GM12878 (cell line): ENCODE measurements around the gene RAB30. TPM values are rescaled to one million over a fixed set of nuclear protein-coding genes. Genes with fewer than 3 reads are reported as not detected.

Source experiments
- ATAC-seq: fragments of 200-7000 bp; cut with Tn5 transposase; 3 replicates; pipeline ENCODE4 v1.9.1; 2020; ENCODE audit warnings: mild to moderate bottlenecking, moderate library complexity
- BruUV-seq: library from RNA; stranded (reverse); fragments of 400-500 nt; replicated peaks from 2 replicates; lab custom pipeline; 2021; lab: Mats Ljungman, UMichigan
- CTCF ChIA-PET: fragments of 300-600 bp; sonication (Branson Sonifier 250); formaldehyde crosslinking; extraction: SDS; loops from one replicate; lab custom pipeline; 2021; ENCODE audit warnings: inconsistent platforms; lab: Yijun Ruan, JAX
- POLR2A ChIA-PET: fragments of 350-600 bp; formaldehyde crosslinking; extraction: SDS; loops from one replicate; lab custom pipeline; 2021; ENCODE audit warnings: inconsistent platforms; lab: Charles Lee
- RAD21 ChIA-PET: fragments of 300-600 bp; sonication (Branson Sonifier 250); formaldehyde crosslinking; loops from one replicate; lab custom pipeline; 2023; ENCODE audit warnings: antibody characterized with exemption; ENCODE audit not compliant: unreplicated experiment; lab: Charles Lee
- SMC1A ChIA-PET: fragments of 300-600 bp; sonication (Branson Sonifier 250); formaldehyde crosslinking; loops from one replicate; lab custom pipeline; 2023; ENCODE audit not compliant: unreplicated experiment, uncharacterized antibody; lab: Charles Lee
- DNase-seq: peaks from one replicate; pipeline ENCODE4 v3.0.0-alpha.2; 2011; ENCODE audit warnings: low read depth, low spot score
- FAIRE-seq: peaks from 3 replicates; lab custom pipeline; 2011; peaks lifted over from hg19 to GRCh38; lab: Jason Lieb, UNC
- H2AFZ ChIP-seq: 2 replicates; pipeline ENCODE4 v1.6.0; 2011; ENCODE audit warnings: low read depth, low read length, control low read depth; ENCODE audit not compliant: control insufficient read depth
- H3K27ac ChIP-seq: 2 replicates; pipeline ENCODE4 v1.5.1; 2011; ENCODE audit warnings: control low read depth; ENCODE audit not compliant: control insufficient read depth, insufficient read depth
- H3K27me3 ChIP-seq, 2 experiments: replicated peaks in 1 of 2; 2 replicates each; pipeline versions ENCODE4 v1.6.0 to v1.6.1; 2011; ENCODE audit warnings: low read length in 1 of 2; ENCODE audit not compliant: control insufficient read depth in 2 of 2, insufficient read depth in 2 of 2
- H3K36me3 ChIP-seq, 2 experiments: 2 replicates each; pipeline ENCODE4 v1.5.1; 2011; ENCODE audit warnings: low read length in 1 of 2; ENCODE audit not compliant: control insufficient read depth in 2 of 2, insufficient read depth in 2 of 2
- H3K4me1 ChIP-seq: 2 replicates; pipeline ENCODE4 v1.6.1; 2011; ENCODE audit warnings: mild to moderate bottlenecking, low read length, moderate library complexity, mixed read lengths; ENCODE audit not compliant: control insufficient read depth, insufficient read depth
- H3K4me2 ChIP-seq: 2 replicates; pipeline ENCODE4 v1.6.0; 2011; ENCODE audit warnings: control low read depth; ENCODE audit not compliant: control insufficient read depth, insufficient read depth
- H3K4me3 ChIP-seq: fragments of 200-600 bp; sonication (generic); 2 replicates; pipeline ENCODE4 v1.5.1; 2016
- H3K79me2 ChIP-seq: 2 replicates; pipeline ENCODE4 v1.6.0; 2011; ENCODE audit warnings: low read length; ENCODE audit not compliant: control insufficient read depth, insufficient read depth
- H3K9ac ChIP-seq: 2 replicates; pipeline ENCODE4 v1.8.0; 2011; ENCODE audit warnings: low read length, control low read depth, mixed read lengths; ENCODE audit not compliant: control insufficient read depth, insufficient read depth
- H3K9me3 ChIP-seq: replicated peaks from 3 replicates; pipeline ENCODE4 v1.5.1; 2011; ENCODE audit warnings: mild to moderate bottlenecking, low read length; ENCODE audit not compliant: control insufficient read depth, insufficient read depth
- H4K20me1 ChIP-seq: 2 replicates; pipeline ENCODE4 v1.6.0; 2011; ENCODE audit not compliant: control insufficient read depth, insufficient read depth
- BHLHE40 ChIP-seq, 2 experiments: fragments of 450-650 bp in 1 of 2; IDR thresholded peaks; 2 replicates each; pipeline ENCODE4 v1.6.1; 2011 to 2017; ENCODE audit warnings: low read depth in 2 of 2, borderline replicate concordance in 1 of 2, improper control_type of control experiment in 1 of 2, low read length in 1 of 2, mild to moderate bottlenecking in 1 of 2
- BRCA1 ChIP-seq: IDR thresholded peaks from 2 replicates; pipeline ENCODE4 v1.6.1; 2011; ENCODE audit warnings: low read depth, low read length, improper control_type of control experiment
- CBX5 ChIP-seq: sonication (generic); IDR thresholded peaks from 2 replicates; pipeline ENCODE4 v1.6.1; 2016; ENCODE audit warnings: low read depth, moderate library complexity, mild to moderate bottlenecking, inconsistent platforms
- CREB1 ChIP-seq: IDR thresholded peaks from 2 replicates; pipeline ENCODE4 v1.6.1; 2012; ENCODE audit warnings: low read depth, mild to moderate bottlenecking, inconsistent platforms
- EZH2 ChIP-seq: IDR thresholded peaks from 2 replicates; pipeline ENCODE4 v1.6.1; 2012; ENCODE audit warnings: low read depth, mild to moderate bottlenecking, control low read depth, inconsistent platforms, low read length, borderline replicate concordance; ENCODE audit not compliant: control insufficient read depth
- NBN ChIP-seq: fragments of 450-650 bp; IDR thresholded peaks from 2 replicates; pipeline ENCODE4 v1.6.1; 2016
- RB1 ChIP-seq: fragments of 450-650 bp; formaldehyde crosslinking; IDR thresholded peaks from 2 replicates; pipeline ENCODE4 v1.6.1; 2017; ENCODE audit warnings: mild to moderate bottlenecking, borderline replicate concordance
- ZNF622 ChIP-seq: fragments of 450-650 bp; IDR thresholded peaks from 2 replicates; pipeline ENCODE4 v1.6.1; 2017; ENCODE audit warnings: mild to moderate bottlenecking, inconsistent platforms
- ZSCAN29 ChIP-seq: fragments of 450-650 bp; IDR thresholded peaks from 2 replicates; pipeline ENCODE4 v1.6.1; 2017; ENCODE audit warnings: mild to moderate bottlenecking, moderate library complexity
- ZZZ3 ChIP-seq: IDR thresholded peaks from 2 replicates; pipeline ENCODE4 v1.6.1; 2011; ENCODE audit warnings: low read depth; ENCODE audit not compliant: control insufficient read depth, insufficient read length
- WGBS: methylation state at CpG from one replicate; pipeline ENCODE4 v1.1.6; 2016; ENCODE audit warnings: low lambda C conversion rate; ENCODE audit not compliant: insufficient replicate concordance, insufficient coverage; ENCODE audit errors: missing lambda C conversion rate; 5-methylcytosine and 5-hydroxymethylcytosine counted together
- in situ Hi-C: fragments of 300-500 bp; cut with MboI; formaldehyde crosslinking; loops from 9 replicates; pipeline ENCODE4 v1.14.3; 2018; ENCODE audit warnings: mixed read lengths
- intact Hi-C: fragments of 100-400 bp; cut with micrococcal nuclease; formaldehyde crosslinking; loops from one replicate; pipeline ENCODE4 v1.14.2; 2022; ENCODE audit not compliant: unreplicated experiment
- polyA plus RNA-seq, 11 experiments: library from polyadenylated mRNA; depleted of rRNA in 4 of 11; unstranded in 6 of 11; stranded (reverse) in 5 of 11; fragments of >200 nt; fragmentation: Nextera tagmentation in 4 of 11; fragmentation: Illumina TruSeq in 1 of 11; extraction: Ambion mirVana in 4 of 11; extraction: Trizol in 1 of 11; gene quantifications; 1 replicate in 1 of 11; 2 replicates in 10 of 11; pipeline versions ENCODE4 v1.2.1 to v1.2.3, GENCODE V29; 2011 to 2016; ENCODE audit warnings: inconsistent platforms in 2 of 11, missing spikeins in 2 of 11, low read depth in 1 of 11
- total RNA-seq, 4 experiments: library from RNA; depleted of rRNA in 3 of 4; stranded (reverse); fragments of >200 nt in 3 of 4; fragmentation: Illumina TruSeq in 1 of 4; extraction: Trizol in 1 of 4; gene quantifications; 2 replicates each; pipeline versions ENCODE4 v1.2.1 to v1.2.3, GENCODE V29; 2013 to 2021
- TF ChIP-seq, protein P1 (sequence below): IDR thresholded peaks from 2 replicates; pipeline ENCODE4 v1.6.1; 2011; ENCODE audit warnings: borderline replicate concordance, low read depth, mild to moderate bottlenecking, moderate library complexity, low read length; ENCODE audit not compliant: insufficient read depth, poor library complexity, severe bottlenecking
- TF ChIP-seq, protein P2 (sequence below): fragments of 450-650 bp; formaldehyde crosslinking; IDR thresholded peaks from 2 replicates; pipeline ENCODE4 v1.5.0; 2022; ENCODE audit warnings: mild to moderate bottlenecking, missing genetic modification characterization

Gene RAB30
- total and polyA plus RNA-seq, 10 of the 15 experiments (the other 5 are each of a cell fraction or from before 2014, with no cell fraction given): 9.8 to 26.7 (median 19.2) TPM

- SMC1A ChIA-PET: interaction anchor here (0.8 to 9.2 kb wide), 6 partner anchors 15 to 153 kb away, joined by 3 to 138 read pairs (median 36); no protein-coding TSS in a partner anchor
- ATAC-seq (no peak), DNase-seq (no peak)
- H3K36me3 ChIP-seq: peaks cover 0 to 4% of the 10 kb centered on the region in 2 experiments; a peak in 2 of 4 replicates
- BruUV-seq: no TSS peak
- intact Hi-C loops: loop anchor here (5.0 kb wide), 1 partner anchor 226 kb away; the partner anchor contains the start of gene CCDC90B
- no peaks in the 10 kb centered on the region for H3K27me3 ChIP-seq
- H3K4me3 ChIP-seq: no peak overlapping the region
- WGBS: 93% methylated on average over 3 of the region's 3 CpGs
- 0 out of 2 replicates have a peak overlapping the region, but pooled peaks have one; percentile 32 for H3K4me2 ChIP-seq
- H3K79me2 ChIP-seq: peaks cover 50% of the 10 kb centered on the region
- peaks cover 40% of the 10 kb centered on the region for H3K4me1 ChIP-seq
- RAD21 ChIA-PET: interaction anchor here (0.8 to 7.3 kb wide), 5 partner anchors 9 to 64 kb away, joined by 4 to 96 read pairs (median 4); no protein-coding TSS in a partner anchor
- no peak for TF ChIP-seq CBX5
- no peak for TF ChIP-seq ZZZ3
- TF ChIP-seq, protein P1, sequence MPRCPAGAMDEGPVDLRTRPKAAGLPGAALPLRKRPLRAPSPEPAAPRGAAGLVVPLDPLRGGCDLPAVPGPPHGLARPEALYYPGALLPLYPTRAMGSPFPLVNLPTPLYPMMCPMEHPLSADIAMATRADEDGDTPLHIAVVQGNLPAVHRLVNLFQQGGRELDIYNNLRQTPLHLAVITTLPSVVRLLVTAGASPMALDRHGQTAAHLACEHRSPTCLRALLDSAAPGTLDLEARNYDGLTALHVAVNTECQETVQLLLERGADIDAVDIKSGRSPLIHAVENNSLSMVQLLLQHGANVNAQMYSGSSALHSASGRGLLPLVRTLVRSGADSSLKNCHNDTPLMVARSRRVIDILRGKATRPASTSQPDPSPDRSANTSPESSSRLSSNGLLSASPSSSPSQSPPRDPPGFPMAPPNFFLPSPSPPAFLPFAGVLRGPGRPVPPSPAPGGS: no peak
- no peak for TF ChIP-seq ZNF622
- no peak for TF ChIP-seq NBN
- TF ChIP-seq ZSCAN29: no peak
- TF ChIP-seq, protein P2, sequence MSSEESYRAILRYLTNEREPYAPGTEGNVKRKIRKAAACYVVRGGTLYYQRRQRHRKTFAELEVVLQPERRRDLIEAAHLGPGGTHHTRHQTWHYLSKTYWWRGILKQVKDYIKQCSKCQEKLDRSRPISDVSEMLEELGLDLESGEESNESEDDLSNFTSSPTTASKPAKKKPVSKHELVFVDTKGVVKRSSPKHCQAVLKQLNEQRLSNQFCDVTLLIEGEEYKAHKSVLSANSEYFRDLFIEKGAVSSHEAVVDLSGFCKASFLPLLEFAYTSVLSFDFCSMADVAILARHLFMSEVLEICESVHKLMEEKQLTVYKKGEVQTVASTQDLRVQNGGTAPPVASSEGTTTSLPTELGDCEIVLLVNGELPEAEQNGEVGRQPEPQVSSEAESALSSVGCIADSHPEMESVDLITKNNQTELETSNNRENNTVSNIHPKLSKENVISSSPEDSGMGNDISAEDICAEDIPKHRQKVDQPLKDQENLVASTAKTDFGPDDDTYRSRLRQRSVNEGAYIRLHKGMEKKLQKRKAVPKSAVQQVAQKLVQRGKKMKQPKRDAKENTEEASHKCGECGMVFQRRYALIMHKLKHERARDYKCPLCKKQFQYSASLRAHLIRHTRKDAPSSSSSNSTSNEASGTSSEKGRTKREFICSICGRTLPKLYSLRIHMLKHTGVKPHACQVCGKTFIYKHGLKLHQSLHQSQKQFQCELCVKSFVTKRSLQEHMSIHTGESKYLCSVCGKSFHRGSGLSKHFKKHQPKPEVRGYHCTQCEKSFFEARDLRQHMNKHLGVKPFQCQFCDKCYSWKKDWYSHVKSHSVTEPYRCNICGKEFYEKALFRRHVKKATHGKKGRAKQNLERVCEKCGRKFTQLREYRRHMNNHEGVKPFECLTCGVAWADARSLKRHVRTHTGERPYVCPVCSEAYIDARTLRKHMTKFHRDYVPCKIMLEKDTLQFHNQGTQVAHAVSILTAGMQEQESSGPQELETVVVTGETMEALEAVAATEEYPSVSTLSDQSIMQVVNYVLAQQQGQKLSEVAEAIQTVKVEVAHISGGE: no peak
- no peak for TF ChIP-seq RB1
- TF ChIP-seq EZH2: no peak
- no peak for TF ChIP-seq BHLHE40 (IDR thresholded peaks at IDR 0.05; ENCODE audit: borderline replicate concordance in 1 of 2, low read depth in 2 of 2, low read length in 1 of 2)
- no peak for TF ChIP-seq CREB1
- TF ChIP-seq BRCA1: no peak
- TF ChIP-seq, all 136 proteins: peak for 0
- in situ Hi-C loops: no loop called here
- Histone ChIP-seq H3K9ac (no peak overlapping the region), H4K20me1 (no peaks in the 10 kb centered on the region), H3K9me3 (peaks cover 38% of the 10 kb centered on the region), H3K27ac (peak overlapping the region; percentile 96), H2AFZ (no peak overlapping the region)
- POLR2A ChIA-PET: interaction anchor here (0.6 to 12.1 kb wide), 3 partner anchors 10 to 94 kb away, joined by 7 to 142 read pairs (median 24); partner anchors contain the start of gene RAB30
- CTCF ChIA-PET: interaction anchor here (1.4 kb wide), 1 partner anchor 10 kb away, joined by 3 read pairs; no protein-coding TSS in a partner anchor
- no peak for FAIRE-seq
These were observed 10.7 kb downstream of the RAB30 start for GRCh38 chr11:83060965-83061364.
